ENCODE results near the gene NR4A3.

NR4A3 gene

DNA sequence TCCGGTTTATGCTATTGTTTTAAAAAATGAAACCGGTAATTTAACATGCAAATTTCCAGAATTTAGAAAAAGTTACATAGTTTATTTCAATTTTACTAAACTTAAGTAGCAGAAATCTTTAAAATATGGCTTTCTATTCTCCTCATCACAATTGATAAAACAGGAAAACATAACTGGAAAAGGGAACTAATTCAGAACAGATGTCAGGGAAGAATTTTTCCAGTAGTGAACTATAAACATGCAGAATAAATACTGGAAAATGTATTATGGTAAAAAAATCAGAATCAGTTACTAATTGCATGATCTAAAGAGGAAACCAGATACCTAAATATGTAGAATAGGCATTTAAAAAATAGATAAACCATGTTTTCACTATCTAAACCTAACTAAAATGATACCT is 7.3 kb upstream of the NR4A3 start:
- no peak for DNase-seq (ENCODE audit: low spot score)

DNA sequence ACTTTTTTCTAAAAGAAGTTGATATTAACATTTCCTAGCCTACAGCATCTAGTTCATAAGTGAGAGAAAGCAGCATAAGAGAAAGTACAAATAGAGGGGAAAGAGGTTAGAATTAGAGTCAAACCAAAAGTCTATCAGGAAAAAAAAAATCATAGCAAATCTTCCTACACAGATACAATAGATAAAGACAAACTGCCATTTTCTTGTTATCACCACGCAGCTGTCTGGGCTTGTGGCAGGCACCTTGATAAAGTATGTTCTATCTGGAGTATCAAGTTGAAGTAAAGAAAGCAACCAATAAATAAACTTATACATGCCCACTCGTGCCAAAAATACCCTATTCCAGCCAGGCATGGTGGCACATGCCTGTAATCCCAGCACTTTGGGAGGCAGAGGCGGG is 5.3 kb upstream of the NR4A3 start:
- no peak for DNase-seq (ENCODE audit: low spot score)

DNA sequence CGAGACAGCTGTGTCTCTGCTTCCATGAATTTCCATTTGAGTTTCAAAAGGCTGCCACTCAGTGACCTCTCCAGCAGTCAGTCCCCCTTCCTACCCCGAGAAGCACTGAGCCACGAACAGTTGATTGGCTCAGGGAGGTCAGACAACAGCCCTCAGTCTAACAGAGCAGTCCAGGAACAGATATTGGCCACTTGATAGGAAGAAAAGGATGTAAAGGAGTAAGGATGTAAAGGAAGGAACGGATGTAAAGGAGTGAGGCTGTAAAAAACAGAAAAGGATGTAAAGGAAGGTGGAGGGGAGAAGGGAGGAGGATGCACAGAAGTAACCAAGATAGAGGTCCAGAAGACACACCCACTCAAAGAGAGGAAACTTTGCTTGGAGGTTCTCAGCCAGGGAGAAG is 3.2 kb upstream of the NR4A3 start:
- no peak for DNase-seq (ENCODE audit: low spot score)

DNA sequence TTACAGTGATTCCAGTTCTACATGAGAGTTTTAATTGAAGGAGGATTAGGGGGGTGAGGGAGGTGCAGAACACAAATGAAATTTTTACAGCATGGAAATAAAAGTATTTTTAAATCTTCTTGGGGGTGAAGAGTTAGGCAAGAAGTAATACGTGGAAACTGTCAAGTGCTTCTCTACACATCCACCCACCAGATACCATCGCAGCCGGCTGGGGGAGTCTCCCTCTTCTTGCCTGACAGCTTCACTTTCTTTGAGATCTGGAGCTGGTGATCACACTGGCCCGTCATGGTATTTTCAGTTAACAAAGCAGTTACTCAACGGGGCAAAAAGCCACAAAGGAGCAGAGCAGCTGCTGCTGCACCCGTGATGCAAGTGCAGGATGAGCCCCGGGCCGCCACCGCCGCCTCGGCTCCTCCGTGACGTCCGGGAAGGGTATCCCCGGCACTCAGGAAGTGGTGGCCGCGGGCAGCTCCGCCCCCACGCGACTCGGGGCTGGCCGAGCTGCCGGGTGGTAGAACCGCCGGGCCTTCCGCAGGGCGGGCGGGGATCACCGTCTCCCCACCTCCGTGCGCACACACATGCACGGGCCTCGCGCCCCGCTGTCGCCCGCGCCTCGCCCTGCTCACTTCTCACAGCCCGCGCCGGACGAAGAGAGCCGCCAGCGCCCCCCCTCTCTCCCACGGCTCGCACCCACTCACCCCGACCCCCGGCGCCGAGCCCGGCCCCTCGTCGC is 2.4 kb upstream of the NR4A3 start:
- no peak for DNase-seq (ENCODE audit: low spot score)

DNA sequence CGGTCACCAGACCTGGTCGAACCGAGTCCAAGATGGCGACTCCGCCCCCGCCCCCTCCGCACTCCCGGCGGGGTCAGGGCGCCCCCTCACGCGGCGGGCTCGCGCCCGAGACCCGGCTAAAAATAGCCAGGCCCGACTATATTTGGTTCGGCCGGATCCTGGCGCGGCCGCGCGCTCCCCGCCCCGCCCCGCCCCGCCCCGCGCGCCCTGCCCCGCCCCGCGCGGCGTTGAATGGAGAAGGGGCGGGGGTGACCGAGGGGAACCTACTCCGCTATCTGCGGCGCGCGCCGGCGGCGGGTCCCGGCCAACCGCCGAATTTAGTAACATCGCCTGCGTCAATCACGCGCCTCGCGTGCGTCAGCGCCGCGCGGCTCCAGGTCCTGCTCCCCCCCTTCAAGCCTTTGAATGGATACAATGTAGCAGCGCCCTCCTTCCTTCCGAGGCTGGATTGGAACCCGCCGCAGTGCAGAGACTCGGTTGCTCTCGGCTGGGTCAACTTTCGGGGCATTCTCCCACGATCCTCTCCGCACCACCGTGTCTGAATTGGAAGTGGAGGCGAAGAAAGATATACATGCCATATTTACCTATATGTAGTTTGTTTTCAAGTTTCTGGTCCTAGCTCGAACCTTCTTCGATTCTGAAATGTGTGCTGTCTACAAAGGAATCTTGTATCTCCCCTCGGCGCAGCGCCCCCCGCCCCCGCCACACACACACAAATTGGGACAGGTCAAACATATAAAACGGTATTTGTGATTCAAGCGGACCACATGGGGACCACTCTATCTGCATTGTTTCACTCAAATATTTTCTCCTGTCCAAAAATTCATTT is 1.6 kb upstream of the NR4A3 start:
- peak; percentile 96 for DNase-seq (ENCODE audit: low spot score)

DNA sequence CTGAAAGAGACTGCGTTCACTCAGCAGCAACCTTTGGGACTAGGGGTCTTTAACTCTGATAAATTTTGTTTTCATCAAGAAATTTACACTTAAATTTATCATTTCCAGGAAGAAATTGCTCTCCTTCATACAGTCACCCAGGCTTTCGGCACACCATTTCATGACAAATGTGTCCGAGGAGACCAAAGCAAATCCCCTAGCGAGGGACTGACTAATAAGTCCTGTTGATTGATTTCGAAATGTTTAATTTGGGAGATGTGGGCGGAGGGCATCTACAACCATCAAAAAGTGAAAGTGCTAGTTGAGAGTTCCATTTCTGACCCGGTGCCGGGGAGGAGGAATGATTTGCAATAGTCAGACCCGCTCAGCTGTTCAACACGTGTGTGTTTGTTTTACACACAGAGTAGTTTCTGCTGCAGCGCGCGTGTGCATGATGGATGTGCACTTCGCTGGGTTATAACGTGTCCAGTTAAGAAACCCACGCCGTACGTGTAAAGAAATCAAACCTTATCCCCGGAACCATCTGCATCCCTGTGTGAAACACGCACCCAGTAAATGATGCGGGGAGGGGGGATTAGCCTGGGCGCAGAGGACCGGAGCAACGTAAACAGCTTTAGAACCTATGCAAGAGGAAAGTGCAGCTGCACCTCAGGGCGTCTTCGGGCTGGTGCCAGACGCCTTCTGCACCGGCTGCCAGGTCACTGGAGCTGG is 845 bp upstream of the NR4A3 start:
- no peak for DNase-seq (ENCODE audit: low spot score)

DNA sequence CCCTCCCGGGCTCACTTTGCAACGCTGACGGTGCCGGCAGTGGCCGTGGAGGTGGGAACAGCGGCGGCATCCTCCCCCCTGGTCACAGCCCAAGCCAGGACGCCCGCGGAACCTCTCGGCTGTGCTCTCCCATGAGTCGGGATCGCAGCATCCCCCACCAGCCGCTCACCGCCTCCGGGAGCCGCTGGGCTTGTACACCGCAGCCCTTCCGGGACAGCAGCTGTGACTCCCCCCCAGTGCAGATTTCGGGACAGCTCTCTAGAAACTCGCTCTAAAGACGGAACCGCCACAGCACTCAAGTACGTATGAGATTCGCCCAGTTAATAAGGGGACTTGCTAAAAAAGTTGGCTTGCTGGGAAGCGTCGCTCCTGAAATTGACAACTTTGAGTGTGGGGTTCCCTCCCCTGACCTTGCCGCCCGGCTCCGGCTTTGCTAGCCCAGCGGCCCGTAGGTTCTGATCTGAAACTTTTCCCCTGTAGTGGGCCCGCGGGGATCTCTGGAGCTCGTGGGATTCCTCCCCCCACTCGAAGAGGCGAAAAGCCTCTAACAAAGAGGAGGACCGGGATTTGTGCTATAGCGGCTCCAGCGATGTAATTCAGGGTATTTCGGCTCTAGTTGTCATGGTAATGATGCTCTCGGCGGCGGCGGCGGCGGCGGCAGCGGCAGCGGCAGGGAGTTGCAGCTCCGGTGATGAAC is 572 bp downstream of the NR4A3 start:
- DNase-seq (ENCODE audit: low spot score) = peak; percentile 80

DNA sequence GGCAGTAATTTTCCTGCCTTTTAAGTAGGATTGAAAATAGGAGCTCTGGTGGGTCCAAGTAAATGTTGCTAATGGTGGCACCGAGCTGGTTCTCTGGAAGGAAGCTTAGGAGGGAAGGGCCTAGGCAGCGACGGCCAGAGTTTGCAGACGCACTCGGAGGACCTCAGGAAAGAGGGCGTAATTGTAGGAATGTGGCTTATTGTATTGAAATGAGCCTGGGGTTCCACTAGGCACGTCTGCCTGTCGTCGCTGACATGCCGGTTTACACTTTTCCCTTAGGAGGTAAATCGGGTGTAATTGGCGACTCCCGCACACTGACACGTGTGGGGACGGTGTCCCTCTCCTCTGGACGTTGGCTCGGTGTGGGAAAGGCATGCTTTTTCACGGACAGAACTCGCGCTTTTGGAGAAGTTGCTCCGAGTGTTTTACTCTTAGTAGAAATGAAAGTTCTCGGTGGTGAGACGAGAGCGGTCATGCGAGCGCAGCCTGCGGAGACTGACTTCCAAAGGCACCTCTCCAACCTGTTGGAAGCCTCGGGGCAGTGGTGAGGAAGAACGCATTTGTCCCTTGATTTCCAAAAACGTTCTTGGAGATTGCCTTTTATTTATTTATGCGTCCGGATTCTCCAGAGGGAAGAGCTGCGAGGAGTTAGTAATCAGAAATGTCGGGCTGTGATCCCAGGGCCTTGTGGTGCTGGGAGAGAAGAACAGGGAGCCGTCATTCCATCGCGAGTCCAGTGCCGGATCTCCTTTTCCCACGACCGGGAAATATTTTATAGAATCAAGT is 1.3 kb downstream of the NR4A3 start:
- DNase-seq (ENCODE audit: low spot score) = peak; percentile 69

DNA sequence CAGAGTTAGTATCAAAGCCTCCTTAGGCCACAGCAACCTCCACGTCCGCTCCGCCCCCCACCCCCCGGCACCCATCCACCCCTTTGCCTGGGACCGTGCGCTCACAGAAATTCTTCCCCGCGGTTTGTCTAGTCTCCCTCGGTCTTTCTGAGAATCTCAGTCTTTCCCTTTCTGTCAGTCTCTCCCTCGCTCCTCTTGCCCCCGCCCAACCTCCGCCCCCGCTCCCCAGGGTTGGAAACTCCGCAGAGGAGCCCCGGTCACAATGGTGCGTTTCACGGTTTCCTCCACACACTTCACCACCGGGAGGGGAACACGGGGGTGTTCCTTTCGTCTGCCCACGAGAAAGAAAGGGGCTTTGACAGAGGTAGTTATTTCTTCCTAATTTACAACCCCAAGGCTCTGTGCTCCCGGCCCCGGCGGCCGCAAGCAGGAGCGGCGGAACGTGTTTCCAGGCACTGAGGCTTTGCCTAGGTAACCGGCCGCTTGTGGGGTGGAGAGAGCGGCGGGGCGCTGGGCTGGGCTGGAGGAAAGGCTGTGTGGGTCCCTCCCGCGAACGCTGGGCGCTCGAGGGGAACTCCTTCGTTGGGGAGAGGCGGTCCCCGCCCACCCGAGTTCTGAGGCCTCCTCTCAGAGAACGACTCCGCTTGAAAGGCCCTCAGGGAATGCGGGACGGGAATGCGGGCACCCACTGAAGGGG is 2.1 kb downstream of the NR4A3 start:
- DNase-seq (ENCODE audit: low spot score) = peak; percentile 68

DNA sequence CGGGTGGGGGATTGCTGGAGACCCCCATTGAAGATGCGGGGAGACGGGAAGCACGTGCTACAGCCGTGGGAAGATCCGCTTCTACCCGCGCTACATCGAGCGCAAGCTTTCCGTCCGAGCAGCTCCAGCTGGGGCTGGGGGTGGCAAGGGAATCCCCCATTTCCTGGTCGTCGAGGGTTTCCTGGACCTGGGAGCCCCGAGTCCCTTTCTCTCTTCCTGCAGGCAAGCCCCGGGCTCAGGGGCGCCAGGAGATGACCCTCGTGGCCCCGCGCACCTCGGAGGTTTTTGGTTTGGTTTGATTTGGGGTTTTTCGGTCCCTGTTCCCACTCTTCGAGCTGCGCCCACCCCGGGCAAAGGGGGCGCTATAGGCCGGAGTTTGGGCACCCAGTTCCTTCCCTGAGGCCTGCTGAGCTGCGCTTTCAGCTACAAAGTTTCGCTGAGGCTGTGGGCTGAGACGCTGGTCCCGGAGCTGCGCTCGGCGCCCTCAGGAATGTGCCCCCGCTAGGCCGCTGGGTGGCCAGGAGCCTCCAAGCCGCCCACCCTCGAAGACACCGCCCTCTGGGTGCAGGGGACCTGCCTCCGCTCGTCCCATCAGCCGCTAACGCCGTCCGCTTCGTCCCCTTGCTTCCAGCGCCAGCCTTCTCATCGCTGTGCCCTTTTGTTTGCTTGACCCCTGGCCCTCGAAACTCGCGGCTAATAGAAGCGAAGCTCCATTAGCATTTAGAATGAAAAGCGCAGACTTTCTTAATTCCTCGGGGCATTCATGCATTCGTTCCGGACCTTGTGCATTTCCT is 2.9 kb downstream of the NR4A3 start:
- DNase-seq (ENCODE audit: low spot score) = no peak

DNA sequence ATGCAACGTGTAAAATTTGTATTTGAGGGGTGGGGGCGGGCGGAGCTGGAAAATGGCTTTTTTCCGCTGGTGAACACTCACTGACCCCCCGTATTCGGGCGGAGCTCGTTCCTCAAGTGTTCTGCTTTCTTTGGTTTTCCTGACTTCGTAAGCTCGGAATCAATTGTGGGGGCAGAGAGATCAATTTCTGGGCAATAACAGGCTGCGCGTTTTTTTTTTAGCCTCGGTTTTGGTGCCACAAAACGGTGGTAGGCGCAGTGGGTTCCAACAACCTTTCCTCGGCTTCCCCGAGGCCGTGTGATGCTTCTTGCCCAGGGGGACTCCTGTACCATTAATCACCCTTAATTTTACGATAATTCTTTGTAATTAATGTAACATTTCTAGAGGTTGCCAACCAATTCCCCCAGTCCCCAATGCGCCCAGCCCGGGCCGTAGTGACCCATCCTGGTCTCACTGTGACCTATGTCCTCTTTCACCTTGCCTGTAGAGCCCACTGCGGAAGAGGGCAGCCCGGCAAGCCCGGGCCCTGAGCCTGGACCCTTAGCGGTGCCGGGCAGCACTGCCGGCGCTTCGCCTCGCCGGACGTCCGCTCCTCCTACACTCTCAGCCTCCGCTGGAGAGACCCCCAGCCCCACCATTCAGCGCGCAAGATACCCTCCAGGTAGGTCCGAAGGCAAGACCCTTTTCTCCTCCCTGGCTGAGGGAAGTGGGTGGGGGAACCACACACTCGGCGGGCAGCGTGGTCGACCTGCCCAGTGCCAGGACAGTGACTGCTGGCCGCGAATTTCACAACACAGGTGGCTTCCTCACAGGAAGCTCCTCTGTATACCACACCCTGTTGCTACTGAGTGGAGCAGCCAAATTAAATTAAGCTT is 3.7 kb downstream of the NR4A3 start:
- DNase-seq (ENCODE audit: low spot score) = no peak

DNA sequence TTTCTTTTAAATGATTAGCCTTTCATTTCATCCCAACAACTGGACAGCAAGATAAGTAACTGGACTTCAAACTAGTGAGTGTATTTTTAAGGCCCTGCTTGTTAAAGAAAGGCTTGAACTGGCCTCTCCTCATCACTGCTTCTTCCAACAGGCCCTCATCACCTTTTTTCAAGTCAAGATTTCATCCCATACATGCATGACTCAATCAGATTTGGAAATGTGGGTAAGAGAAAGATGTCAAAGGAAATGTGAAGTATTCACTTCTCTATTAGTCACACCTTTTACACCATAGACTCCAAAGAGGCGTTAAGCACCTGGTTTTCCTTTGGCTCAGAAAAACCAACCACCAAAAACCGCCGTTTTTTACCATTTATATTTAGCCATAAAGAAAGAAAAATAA is 4.9 kb downstream of the NR4A3 start:
- no peak for DNase-seq (ENCODE audit: low spot score)

DNA sequence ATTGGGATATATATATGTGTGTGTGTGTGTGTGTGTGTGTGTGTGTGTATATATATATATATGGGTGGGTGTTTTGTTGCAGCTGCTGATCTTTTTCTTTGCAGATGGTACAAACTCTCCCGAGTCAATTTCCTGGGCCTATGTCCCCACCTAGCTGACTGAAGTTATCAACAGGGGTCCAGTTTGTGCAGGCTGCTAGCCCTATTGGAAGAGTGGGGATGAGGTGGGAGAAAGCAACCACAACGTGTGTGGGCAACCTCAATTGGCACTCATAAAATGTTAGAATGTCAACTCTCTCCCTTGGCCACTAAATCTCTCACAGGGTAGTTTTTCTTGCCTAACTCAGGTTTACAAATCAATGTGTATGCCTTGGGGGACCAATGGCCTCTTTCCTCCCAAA is 5.6 kb downstream of the NR4A3 start:
- no peak for DNase-seq (ENCODE audit: low spot score)

DNA sequence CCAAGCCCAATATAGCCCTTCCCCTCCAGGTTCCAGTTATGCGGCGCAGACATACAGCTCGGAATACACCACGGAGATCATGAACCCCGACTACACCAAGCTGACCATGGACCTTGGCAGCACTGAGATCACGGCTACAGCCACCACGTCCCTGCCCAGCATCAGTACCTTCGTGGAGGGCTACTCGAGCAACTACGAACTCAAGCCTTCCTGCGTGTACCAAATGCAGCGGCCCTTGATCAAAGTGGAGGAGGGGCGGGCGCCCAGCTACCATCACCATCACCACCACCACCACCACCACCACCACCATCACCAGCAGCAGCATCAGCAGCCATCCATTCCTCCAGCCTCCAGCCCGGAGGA is 6.3 kb downstream of the NR4A3 start:
- no peak for DNase-seq (ENCODE audit: low spot score)

DNA sequence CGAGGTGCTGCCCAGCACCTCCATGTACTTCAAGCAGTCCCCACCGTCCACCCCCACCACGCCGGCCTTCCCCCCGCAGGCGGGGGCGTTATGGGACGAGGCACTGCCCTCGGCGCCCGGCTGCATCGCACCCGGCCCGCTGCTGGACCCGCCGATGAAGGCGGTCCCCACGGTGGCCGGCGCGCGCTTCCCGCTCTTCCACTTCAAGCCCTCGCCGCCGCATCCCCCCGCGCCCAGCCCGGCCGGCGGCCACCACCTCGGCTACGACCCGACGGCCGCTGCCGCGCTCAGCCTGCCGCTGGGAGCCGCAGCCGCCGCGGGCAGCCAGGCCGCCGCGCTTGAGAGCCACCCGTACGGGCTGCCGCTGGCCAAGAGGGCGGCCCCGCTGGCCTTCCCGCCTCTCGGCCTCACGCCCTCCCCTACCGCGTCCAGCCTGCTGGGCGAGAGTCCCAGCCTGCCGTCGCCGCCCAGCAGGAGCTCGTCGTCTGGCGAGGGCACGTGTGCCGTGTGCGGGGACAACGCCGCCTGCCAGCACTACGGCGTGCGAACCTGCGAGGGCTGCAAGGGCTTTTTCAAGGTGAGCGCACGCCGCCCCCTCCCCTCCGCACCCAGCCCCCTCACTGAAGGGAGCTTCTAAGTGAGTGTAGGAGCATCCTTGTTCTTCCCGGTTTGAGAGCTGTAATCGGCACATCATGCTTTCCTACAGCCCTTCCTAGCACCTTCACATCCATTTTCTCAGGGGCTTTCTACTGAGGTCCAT is 6.9 kb downstream of the NR4A3 start:
- DNase-seq (ENCODE audit: low spot score) = no peak

DNA sequence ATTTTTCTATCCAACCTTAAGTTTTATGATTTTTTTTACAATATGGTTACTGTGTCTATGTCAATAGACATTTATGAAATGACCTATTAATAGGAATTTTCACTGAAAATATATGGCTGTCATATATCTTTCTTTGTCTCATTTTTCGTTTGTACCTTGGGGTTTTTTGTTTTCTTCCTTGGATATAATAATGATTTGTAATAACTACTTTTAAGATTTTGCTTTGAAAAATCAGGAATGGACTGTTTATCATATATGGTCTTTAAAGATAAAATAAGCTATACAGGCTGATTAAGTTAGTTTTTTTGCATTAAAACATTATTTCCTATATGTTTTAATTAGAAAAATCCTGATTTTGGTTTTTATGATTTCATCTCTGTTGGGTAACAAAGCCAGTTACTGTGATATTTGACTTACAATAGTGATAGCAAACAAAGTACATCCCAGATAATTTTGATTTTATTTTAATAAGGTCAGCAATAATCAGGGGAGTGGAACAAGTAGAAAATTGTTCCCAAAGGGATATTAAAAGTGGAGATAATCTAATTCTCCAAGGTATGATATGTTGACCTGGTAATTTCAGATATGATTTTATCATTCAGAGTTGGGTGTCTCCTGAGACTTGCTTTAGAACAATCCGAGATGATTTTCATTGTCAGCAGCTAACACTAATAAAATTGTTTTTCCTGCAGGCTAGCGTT is 10.3 kb downstream of the NR4A3 start:
- no peak for DNase-seq (ENCODE audit: low spot score)

DNA sequence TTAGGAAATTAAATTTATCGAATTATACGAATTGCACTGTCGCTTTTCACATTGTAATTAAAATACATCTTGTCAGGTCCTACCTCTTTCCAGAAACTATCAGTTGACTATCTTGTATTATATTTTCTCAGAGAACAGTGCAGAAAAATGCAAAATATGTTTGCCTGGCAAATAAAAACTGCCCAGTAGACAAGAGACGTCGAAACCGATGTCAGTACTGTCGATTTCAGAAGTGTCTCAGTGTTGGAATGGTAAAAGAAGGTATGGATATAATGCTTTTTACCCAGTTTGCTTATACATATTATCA is 10.8 kb downstream of the NR4A3 start:
- no peak for DNase-seq (ENCODE audit: low spot score)

DNA sequence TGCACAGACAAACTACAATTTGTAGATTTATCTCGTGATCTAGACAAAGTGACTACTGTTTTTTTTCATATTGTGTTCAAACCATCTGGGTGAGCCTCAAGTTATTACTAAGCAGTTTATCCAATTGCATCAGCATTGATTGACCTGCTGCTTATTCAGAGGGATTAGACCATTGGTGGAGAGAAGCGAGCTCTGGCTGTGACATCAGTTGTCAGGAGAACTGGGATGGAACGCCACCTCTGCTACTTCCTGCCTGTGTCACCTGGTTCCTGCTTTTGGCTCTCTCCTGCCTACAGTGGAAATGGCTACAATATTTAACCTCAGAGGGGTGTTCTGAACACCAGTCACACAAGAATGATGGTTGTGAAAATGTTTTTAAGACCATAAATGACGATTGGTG is 12.1 kb downstream of the NR4A3 start:
- DNase-seq (ENCODE audit: low spot score) = no peak

Measured in left forelimb (tissue), 1 donor.